Ureter (tissue), 1 donor: ENCODE measurements around the gene ELMO1. TPM values are rescaled to one million over a fixed set of nuclear protein-coding genes. Genes with fewer than 3 reads are reported as not detected.
A peak's percentile ranks its signal among the peaks of the same experiment; 100 is the strongest.

ENCODE experiments used
- DNase-seq: peaks from one replicate; pipeline ENCODE4 v3.0.0-alpha.2; 2020; ENCODE audit warnings: low spot score
- total RNA-seq: library from RNA; stranded (reverse); gene quantifications from one replicate; pipeline ENCODE4 v1.2.4, GENCODE V29; 2023
- donor health status: DM: yes; HTN: yes; CAD: no.

Gene ELMO1
- total RNA-seq, 1 donor from 2014 or later = 51.9 TPM

GRCh38 chr7:37315772-37316715 lies 132.6 kb downstream of the ELMO1 start:
- DNase-seq = no peak

- no peak for DNase-seq
These were observed 136.1 kb downstream of the ELMO1 start for GRCh38 chr7:37312608-37313007.

- DNase-seq = no peak
These were observed 137.3 kb downstream of the ELMO1 start for GRCh38 chr7:37311355-37311754.

GRCh38 chr7:37310327-37311080 lies 138.2 kb downstream of the ELMO1 start:
- no peak for DNase-seq

GRCh38 chr7:37309493-37309892 lies 139.2 kb downstream of the ELMO1 start:
- no peak for DNase-seq

- DNase-seq = no peak
These were observed 143.7 kb downstream of the ELMO1 start for GRCh38 chr7:37304921-37305320.

- no peak for DNase-seq
These were observed 151.1 kb downstream of the ELMO1 start for GRCh38 chr7:37297546-37297945.

GRCh38 chr7:37295401-37295800 lies 153.3 kb downstream of the ELMO1 start:
- no peak for DNase-seq

GRCh38 chr7:37290731-37291130 lies 157.9 kb downstream of the ELMO1 start:
- DNase-seq = no peak

GRCh38 chr7:37289781-37290180 lies 158.9 kb downstream of the ELMO1 start:
- DNase-seq = no peak

GRCh38 chr7:37289367-37289766 lies 159.3 kb downstream of the ELMO1 start:
- DNase-seq = no peak

GRCh38 chr7:37287131-37287855 lies 161.4 kb downstream of the ELMO1 start:
- DNase-seq = no peak

- DNase-seq = no peak
These were observed 162.2 kb downstream of the ELMO1 start for GRCh38 chr7:37286454-37286832.

- no peak for DNase-seq
These were observed 162.8 kb downstream of the ELMO1 start for GRCh38 chr7:37285706-37286453.

GRCh38 chr7:37284805-37285231 lies 163.8 kb downstream of the ELMO1 start:
- peak; percentile 54 for DNase-seq

GRCh38 chr7:37284285-37284684 lies 164.4 kb downstream of the ELMO1 start:
- DNase-seq = no peak

GRCh38 chr7:37283716-37284115 lies 164.9 kb downstream of the ELMO1 start:
- no peak for DNase-seq

GRCh38 chr7:37282927-37283326 lies 165.7 kb downstream of the ELMO1 start:
- DNase-seq = no peak

GRCh38 chr7:37282093-37282444 lies 166.6 kb downstream of the ELMO1 start:
- no peak for DNase-seq

- no peak for DNase-seq
These were observed 167.1 kb downstream of the ELMO1 start for GRCh38 chr7:37281368-37282092.

- DNase-seq = no peak
These were observed 171.2 kb downstream of the ELMO1 start for GRCh38 chr7:37277513-37277912.
